Vagina (tissue), 2 donors: Measurements from ENCODE around the gene SRXN1.

Source experiments
- CTCF ChIP-seq, 3 experiments: fragments of 450-650 bp in 2 of 3; fragments of 200-600 bp in 1 of 3; sonication (generic) in 1 of 3; IDR thresholded peaks; one replicate each; pipeline ENCODE4 v1.5.1; 2017 to 2019; ENCODE audit warnings: antibody characterized with exemption in 3 of 3, mild to moderate bottlenecking in 2 of 3, moderate library complexity in 2 of 3
- POLR2A ChIP-seq, 2 donors: fragments of 450-650 bp; IDR thresholded peaks; one replicate each; pipeline ENCODE4 v1.6.1; 2017; ENCODE audit warnings: antibody characterized with exemption in 2 of 2, mild to moderate bottlenecking in 2 of 2, moderate library complexity in 2 of 2

GRCh38 chr20:668638-669037 lies 15.6 kb upstream of the SRXN1 start:
- TF ChIP-seq CTCF (IDR thresholded peaks at IDR 0.05) (no peak), POLR2A (IDR thresholded peaks at IDR 0.05) (no peak)
